CD4-positive, alpha-beta T cell treated with Interleukin-15 for 1 hour (primary cell): Measurements from ENCODE around the gene ARSJ.
"Not testable (repeated sequence)": the region's sequence is repeated elsewhere in the genome, so short reads cannot be mapped to it uniquely, and the experiment has no call there.

Experiments
- DNase-seq: peaks from one replicate; pipeline ENCODE4 v3.0.0-alpha.2; 2020

ARSJ gene

GRCh38 chr4:113955411-113955810 lies 24.0 kb downstream of the ARSJ start:
- DNase-seq: no peak

- no peak for DNase-seq
These were observed 25.6 kb downstream of the ARSJ start for GRCh38 chr4:113953888-113954287.

- DNase-seq: no peak
These were observed 26.9 kb downstream of the ARSJ start for GRCh38 chr4:113952452-113953029.

- DNase-seq: no peak
These were observed 28.2 kb downstream of the ARSJ start for GRCh38 chr4:113951263-113951662.

GRCh38 chr4:113950207-113950606 lies 29.2 kb downstream of the ARSJ start:
- no peak for DNase-seq

- DNase-seq: no peak
These were observed 32.0 kb downstream of the ARSJ start for GRCh38 chr4:113947484-113947883.

DNA sequence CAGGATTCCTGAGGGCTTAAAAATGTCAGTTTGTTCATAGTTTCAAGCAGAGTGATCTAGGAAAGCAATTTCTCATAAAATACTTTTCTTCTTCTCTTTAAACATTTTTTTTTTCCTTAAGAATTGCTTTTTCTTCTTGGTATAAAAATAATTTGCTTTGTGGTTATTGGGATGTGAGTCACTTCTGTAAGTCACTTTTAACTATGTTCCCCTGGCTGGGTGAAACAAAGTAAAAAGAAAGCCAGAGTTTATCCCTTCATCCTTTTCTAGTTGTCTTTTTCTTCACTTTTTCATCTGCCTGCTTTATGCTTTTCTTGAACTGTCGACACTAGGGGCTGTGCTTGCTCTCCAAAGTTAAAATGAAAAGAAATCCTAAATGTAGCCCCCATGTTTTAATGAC lies 33.5 kb downstream of the ARSJ start:
- DNase-seq: no peak

GRCh38 chr4:113943863-113944262 lies 35.6 kb downstream of the ARSJ start:
- no peak for DNase-seq

- DNase-seq: no peak
These were observed 36.4 kb downstream of the ARSJ start for GRCh38 chr4:113943085-113943484.

DNA sequence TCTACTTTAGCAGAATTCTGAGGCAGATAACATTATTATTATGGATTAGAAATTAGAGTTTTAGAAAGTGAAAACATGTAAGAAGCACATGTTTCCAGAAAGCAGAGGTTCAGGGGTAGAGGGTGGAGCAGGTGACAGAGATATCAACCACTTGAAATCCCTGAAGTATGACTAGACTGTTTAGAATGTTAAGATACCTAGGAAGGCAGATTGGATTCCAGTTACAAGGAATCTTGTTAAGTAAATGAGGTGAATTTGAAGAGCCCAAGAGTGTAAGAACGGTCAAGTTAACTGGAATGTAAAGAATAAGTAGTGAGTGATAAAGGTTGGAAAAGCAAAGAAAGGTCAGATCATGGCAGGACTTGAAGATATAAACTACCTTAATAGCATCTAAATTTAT lies 37.6 kb downstream of the ARSJ start:
- no peak for DNase-seq

GRCh38 chr4:113940103-113940502 lies 39.3 kb downstream of the ARSJ start:
- DNase-seq: not testable (repeated sequence)

GRCh38 chr4:113935190-113935589 lies 44.3 kb downstream of the ARSJ start:
- DNase-seq: no peak

DNA sequence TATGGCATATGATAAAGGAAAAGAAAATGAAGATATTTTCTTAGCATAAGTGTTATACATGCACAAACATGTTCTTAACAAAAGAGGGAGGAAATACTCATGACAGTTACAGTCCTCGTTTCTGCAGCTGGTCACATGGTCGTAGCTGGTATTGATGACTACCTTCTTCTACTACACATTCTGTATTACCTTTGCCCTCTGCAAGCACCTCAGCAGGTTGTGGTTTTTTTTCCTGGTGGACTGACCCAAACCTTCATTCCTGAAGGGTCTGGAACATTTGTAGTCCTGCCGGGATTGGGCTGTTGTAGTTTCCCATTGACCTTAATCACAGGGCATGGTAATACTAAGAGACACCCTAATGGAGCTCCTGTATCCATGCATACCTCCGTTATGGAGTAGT lies 54.7 kb downstream of the ARSJ start:
- not testable (repeated sequence) for DNase-seq

DNA sequence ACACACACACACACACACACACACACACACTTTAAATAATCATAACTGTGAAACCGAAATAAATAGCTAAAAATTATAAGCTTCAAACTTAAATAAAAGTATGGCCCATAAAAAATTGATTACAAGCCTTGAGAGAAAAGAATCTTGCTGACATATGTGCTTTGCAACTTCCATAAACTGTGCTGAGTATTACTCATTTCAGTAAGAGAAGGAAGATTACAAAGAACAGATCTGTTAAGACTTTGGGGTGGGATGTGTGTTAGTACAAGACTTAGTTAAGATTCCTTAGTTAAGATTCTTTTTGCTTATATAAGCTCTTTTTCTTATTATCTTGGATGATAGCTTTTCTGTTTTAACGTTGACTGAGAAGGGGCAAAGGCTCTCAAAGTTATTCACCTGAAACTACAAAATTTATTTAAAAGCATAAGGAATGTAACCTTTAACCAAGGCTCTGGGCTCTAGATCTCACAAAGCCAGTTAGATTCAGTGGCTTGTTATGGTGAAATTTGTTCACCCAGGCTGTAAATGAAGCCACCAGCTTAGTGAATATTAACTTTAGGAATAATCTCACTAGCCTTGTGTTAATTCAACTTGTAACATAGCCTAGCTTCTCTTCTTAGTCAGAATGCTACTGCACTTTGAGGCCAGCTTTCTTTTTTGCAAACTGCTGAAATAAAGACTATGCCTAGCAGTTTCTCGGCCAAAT lies 58.2 kb downstream of the ARSJ start:
- no peak for DNase-seq

- no peak for DNase-seq
These were observed 59.8 kb downstream of the ARSJ start for GRCh38 chr4:113919611-113920010.

GRCh38 chr4:113919145-113919544 lies 60.3 kb downstream of the ARSJ start:
- DNase-seq: no peak

GRCh38 chr4:113908829-113909228 lies 70.6 kb downstream of the ARSJ start:
- DNase-seq: no peak

- no peak for DNase-seq
These were observed 71.9 kb downstream of the ARSJ start for GRCh38 chr4:113907559-113907958.

- DNase-seq: no peak
These were observed 74.1 kb downstream of the ARSJ start for GRCh38 chr4:113905301-113905700.

DNA sequence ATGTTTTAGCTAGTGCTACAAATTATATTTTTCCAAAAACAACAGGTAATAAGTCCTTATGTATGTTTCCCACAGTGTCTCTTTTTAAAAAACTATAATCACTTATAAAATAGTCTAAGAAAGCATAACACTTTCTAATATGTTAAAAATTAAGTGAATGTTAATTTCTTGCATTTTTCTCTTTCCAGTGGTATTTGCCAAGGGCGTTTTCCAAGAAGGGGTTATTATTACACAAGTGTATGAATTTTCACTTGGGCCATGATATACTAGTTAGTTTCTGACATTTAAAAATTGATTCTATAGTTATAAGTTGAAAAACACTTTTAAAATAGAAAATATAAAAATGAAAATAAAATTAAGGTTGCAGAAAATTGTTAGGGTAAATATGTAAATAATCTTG lies 74.6 kb downstream of the ARSJ start:
- DNase-seq: no peak

DNA sequence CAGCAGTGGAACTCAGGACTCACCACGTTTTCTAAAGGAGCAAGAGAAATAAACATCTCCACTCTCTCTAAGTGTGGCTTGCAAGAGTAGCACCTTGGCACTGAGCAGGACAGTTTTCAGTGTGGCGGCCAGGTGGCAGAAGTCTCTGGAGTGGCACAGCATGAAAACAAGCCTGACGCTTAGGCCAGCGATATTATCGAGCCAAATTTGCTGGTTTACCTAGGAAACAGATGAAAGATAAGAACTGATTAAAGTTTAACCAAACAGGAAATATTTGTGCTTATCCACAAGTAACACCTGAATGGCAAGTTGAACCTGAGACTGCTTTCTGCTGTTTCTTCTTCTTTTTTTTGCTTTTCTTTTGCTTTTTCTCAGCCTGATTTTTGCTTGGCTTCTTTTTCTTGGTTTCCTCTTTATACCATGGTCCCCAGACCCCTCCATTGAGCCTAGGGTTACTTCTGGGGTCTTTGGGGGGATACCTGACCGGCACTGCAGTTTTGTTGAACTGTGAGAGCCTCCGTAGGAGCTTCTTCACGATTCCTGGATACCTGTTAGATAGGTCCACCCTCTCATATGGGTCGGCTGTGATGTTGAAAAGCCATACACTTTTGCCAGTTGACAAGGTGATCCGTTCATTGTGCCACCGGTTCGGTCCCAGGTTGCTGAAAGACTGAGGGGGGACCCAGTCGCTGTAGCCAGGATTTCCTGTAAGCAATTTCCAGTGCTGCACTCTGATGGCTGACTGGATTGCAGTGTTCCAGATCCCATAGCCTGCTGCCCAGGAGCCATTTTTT lies 77.3 kb downstream of the ARSJ start:
- DNase-seq: peak; percentile 72

GRCh38 chr4:113899271-113900070 lies 80.0 kb downstream of the ARSJ start:
- DNase-seq: peak; percentile 40

DNA sequence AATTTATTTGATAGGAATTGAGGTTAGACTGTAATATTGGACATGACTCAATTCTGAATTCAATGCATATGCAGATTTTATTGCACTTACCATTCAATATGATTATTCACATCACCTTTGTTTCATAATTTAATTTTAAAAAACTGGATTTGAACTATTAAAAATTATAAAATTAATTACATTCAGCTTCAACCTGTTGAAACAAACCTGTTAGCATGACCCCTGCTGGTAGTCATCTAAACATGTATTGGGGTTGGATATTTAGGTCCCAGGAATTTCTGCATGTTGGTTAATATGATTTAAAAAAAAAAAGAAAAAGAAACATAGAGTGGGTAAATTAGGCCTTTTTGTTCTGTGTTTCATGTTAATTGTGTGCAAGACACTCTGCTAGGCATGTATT lies 85.9 kb downstream of the ARSJ start:
- no peak for DNase-seq
